Hematopoietic multipotent progenitor cell treated with erythropoietin and hydrocortisone succinate and interleukin-3 and kit ligand, for 8 days (in vitro differentiated cells): Measurements from ENCODE around the gene DDTL.
"Not testable (repeated sequence)": the region's sequence is repeated elsewhere in the genome, so short reads cannot be mapped to it uniquely, and the experiment has no call there.

ENCODE experiments used
- DNase-seq: peaks from one replicate; pipeline ENCODE4 v3.0.0-alpha.2; 2015

Gene DDTL

GRCh38 chr22:23970816-23971486, 4.3 kb downstream of the DDTL start:
- peak; percentile 81 for DNase-seq

GRCh38 chr22:23971927-23972326, 5.2 kb downstream of the DDTL start:
- not testable (repeated sequence) for DNase-seq

GRCh38 chr22:23974345-23974744, 7.7 kb downstream of the DDTL start, which contains the start of gene DDT:
DDT (minus strand) TSS chr22:23974441; CDS start chr22:23974414, 27 bp downstream.
- not testable (repeated sequence) for DNase-seq

- not testable (repeated sequence) for DNase-seq
Observed at GRCh38 chr22:23974836-23975352, 8.2 kb downstream of the DDTL start.

GRCh38 chr22:23977304-23977703, 10.6 kb downstream of the DDTL start:
- not testable (repeated sequence) for DNase-seq

GRCh38 chr22:23979557-23980240, 13.0 kb downstream of the DDTL start, which contains the start of gene GSTT2:
GSTT2 (plus strand) TSS chr22:23980134.
- not testable (repeated sequence) for DNase-seq

- not testable (repeated sequence) for DNase-seq
Observed at GRCh38 chr22:23980567-23980966, 13.9 kb downstream of the DDTL start.

GRCh38 chr22:23984430-23984829, 17.7 kb downstream of the DDTL start:
- DNase-seq: peak; percentile 75

- DNase-seq: not testable (repeated sequence)
Observed at GRCh38 chr22:23986089-23986488, 19.4 kb downstream of the DDTL start.

- not testable (repeated sequence) for DNase-seq
Observed at GRCh38 chr22:23986538-23987178, 20.0 kb downstream of the DDTL start.

GRCh38 chr22:23989583-23990244, 23.0 kb downstream of the DDTL start:
- DNase-seq: not testable (repeated sequence)

- DNase-seq: not testable (repeated sequence)
Observed at GRCh38 chr22:23993080-23993479, 26.4 kb downstream of the DDTL start.

GRCh38 chr22:23993581-23994177, 27.0 kb downstream of the DDTL start:
- DNase-seq: peak; percentile 82

- DNase-seq: no peak
Observed at GRCh38 chr22:23997092-23997491, 30.4 kb downstream of the DDTL start.

- not testable (repeated sequence) for DNase-seq
Observed at GRCh38 chr22:23999779-24000178, 33.1 kb downstream of the DDTL start.

- no peak for DNase-seq
Observed at GRCh38 chr22:24001314-24001713, 34.6 kb downstream of the DDTL start.

- no peak for DNase-seq
Observed at GRCh38 chr22:24002272-24002671, 35.6 kb downstream of the DDTL start.

GRCh38 chr22:24002851-24003250, 36.2 kb downstream of the DDTL start:
- no peak for DNase-seq

GRCh38 chr22:24003887-24004286, 37.2 kb downstream of the DDTL start:
- DNase-seq: no peak

- DNase-seq: no peak
Observed at GRCh38 chr22:24005201-24005600, 38.5 kb downstream of the DDTL start, which contains the start of gene GSTT4. GSTT4 (minus strand) TSS chr22:24005453; CDS start chr22:24005356, 97 bp downstream.

- DNase-seq: no peak
Observed at GRCh38 chr22:24006207-24006913, 39.7 kb downstream of the DDTL start.

- DNase-seq: no peak
Observed at GRCh38 chr22:24006914-24007214, 40.2 kb downstream of the DDTL start.
